Activated naive CD4-positive, alpha-beta T cell treated with anti-CD3 and anti-CD28 coated beads, Interleukin-2, amount 10 ng/mL, durations not matched to agents 7 days and 5 days (primary cell): ENCODE measurements around the gene NUDT9.
"Not testable (repeated sequence)": the region's sequence is repeated elsewhere in the genome, so short reads cannot be mapped to it uniquely, and the experiment has no call there.

Experiments used
- CTCF ChIA-PET: fragments of 350-600 bp; sonication (Branson Sonifier 250); formaldehyde crosslinking; loops from one replicate; lab custom pipeline; 2021; ENCODE audit warnings: antibody characterized with exemption; lab: Charles Lee
- DNase-seq: peaks from one replicate; pipeline ENCODE4 v3.0.0-alpha.2; 2020
- H3K27ac Mint-ChIP-seq: one replicate; pipeline ENCODE4 v1.8.0; 2021; ENCODE audit warnings: mild to moderate bottlenecking, moderate library complexity, mixed read lengths
- H3K27me3 Mint-ChIP-seq: one replicate; pipeline ENCODE4 v1.8.0; 2021; ENCODE audit warnings: mild to moderate bottlenecking, mixed read lengths
- H3K36me3 Mint-ChIP-seq: one replicate; pipeline ENCODE4 v1.8.0; 2021; ENCODE audit warnings: mixed read lengths
- H3K4me1 Mint-ChIP-seq: one replicate; pipeline ENCODE4 v1.8.0; 2021; ENCODE audit warnings: mixed read lengths
- H3K4me3 Mint-ChIP-seq: one replicate; pipeline ENCODE4 v1.8.0; 2021; ENCODE audit warnings: mild to moderate bottlenecking, moderate library complexity, mixed read lengths
- H3K9me3 Mint-ChIP-seq: one replicate; pipeline ENCODE4 v1.8.0; 2021; ENCODE audit warnings: mixed read lengths

NUDT9 gene

GRCh38 chr4:87392183-87392582 is 30.2 kb upstream of the NUDT9 start:
- peaks cover 11% of the 10 kb centered on the region for H3K27me3 Mint-ChIP-seq
- H3K9me3 Mint-ChIP-seq: peaks cover 2% of the 10 kb centered on the region
- CTCF ChIA-PET: interaction anchor here (0.7 to 1.6 kb wide), 4 partner anchors 9 to 401 kb away, joined by 3 to 4 read pairs (median 4); no protein-coding TSS in a partner anchor
- H3K4me3 Mint-ChIP-seq: no peak overlapping the region
- H3K27ac Mint-ChIP-seq: no peak overlapping the region
- no peak for DNase-seq
- H3K36me3 Mint-ChIP-seq: peaks cover 11% of the 10 kb centered on the region
- peaks cover 34% of the 10 kb centered on the region for H3K4me1 Mint-ChIP-seq

DNA sequence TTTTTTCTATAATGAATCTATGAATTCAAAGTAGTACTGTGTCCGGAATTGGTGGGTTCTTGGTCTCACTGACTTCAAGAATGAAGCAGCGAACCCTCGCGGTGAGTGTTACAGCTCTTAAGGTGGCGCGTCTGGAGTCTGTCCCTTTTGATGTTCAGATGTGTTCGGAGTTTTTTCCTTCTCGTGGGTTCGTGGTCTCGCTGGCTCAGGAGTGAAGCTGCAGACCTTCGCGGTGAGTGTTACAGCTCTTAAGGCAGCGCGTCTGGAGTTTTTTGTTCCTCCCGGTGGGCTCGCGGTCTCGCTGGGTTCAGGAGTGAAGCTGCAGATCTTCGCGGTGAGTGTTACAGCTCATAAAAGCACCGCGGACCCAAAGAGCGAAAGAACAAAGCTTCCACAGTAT is 27.3 kb upstream of the NUDT9 start:
- peaks cover 11% of the 10 kb centered on the region for H3K4me1 Mint-ChIP-seq
- H3K27me3 Mint-ChIP-seq: peaks cover 12% of the 10 kb centered on the region
- H3K27ac Mint-ChIP-seq, H3K4me3 Mint-ChIP-seq, DNase-seq, H3K36me3 Mint-ChIP-seq, H3K9me3 Mint-ChIP-seq, CTCF ChIA-PET: not testable (repeated sequence)

DNA sequence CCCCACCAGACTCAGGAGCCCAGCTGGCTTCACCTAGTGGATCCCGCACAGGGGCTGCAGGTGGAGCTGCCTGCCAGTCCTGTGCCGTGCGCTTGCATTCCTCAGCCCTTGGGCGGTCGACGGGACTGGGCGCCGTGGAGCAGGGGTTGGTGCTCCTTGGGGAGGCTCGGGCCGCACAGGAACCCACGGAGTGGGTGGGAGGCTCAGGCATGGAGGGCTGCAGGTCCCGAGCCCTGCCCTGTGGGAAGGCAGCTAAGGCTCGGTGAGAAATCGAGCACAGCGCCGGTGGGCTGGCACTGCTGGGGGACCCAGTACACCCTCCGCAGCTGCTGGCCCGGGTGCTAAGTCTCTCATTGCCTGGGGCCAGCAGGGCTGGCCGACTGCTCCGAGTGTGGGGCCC is 26.5 kb upstream of the NUDT9 start:
- H3K9me3 Mint-ChIP-seq, H3K36me3 Mint-ChIP-seq, H3K4me1 Mint-ChIP-seq, H3K27ac Mint-ChIP-seq, DNase-seq, H3K4me3 Mint-ChIP-seq: not testable (repeated sequence)
- CTCF ChIA-PET: interaction anchor here (1.2 kb wide), 1 partner anchor 7 kb away, joined by 3 read pairs; no protein-coding TSS in a partner anchor
- peaks cover 15% of the 10 kb centered on the region for H3K27me3 Mint-ChIP-seq

DNA sequence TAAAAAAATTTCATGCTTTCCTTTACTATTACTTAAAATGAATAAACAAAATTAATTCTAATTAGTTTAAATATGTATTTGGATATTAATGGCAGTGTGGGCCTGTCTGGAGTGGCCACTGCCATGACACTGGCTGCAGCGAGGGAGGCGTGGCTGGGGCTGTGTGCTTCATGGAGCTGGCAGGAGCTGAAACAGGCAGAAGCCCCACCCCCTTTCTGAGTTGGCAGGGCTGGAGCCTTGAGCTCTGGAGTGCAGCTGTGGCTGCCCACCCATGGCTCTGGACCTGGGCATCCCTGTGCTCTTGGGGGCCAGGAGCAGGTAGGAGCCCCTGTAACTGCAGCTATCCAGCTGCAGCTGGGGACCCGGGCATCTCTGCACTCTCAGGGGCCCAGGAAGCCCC is 23.2 kb upstream of the NUDT9 start:
- Mint-ChIP-seq H3K9me3 (no peaks in the 10 kb centered on the region), H3K4me3 (no peak overlapping the region), H3K27ac (no peak overlapping the region), H3K27me3 (peaks cover 9% of the 10 kb centered on the region), H3K4me1 (peaks cover 2% of the 10 kb centered on the region), H3K36me3 (no peaks in the 10 kb centered on the region)
- DNase-seq: no peak
- CTCF ChIA-PET: interaction anchor here (2.5 kb wide), 1 partner anchor 23 kb away, joined by 8 read pairs; no protein-coding TSS in a partner anchor

DNA sequence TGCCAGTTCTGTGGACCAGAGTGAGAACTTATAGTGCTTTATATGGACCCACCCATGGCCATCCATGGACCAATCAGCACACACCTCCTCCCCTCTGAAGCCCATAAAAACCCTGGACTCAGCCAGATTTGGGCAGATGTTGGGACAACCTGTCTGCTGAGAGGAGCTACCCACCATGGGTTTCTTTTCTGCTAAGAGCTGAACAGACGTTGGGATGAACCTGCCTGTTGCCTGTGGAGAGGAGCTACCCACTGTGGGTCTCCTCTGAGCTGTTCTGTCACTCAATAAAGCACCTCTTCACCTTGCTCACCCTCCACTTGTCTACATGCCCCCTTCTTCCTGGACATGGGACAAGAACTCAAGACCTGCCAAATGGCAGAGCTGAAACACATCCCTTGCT is 22.4 kb upstream of the NUDT9 start:
- CTCF ChIA-PET: no interaction called here
- no peak overlapping the region for H3K4me3 Mint-ChIP-seq
- H3K27ac Mint-ChIP-seq: no peak overlapping the region
- no peaks in the 10 kb centered on the region for H3K36me3 Mint-ChIP-seq
- no peaks in the 10 kb centered on the region for H3K9me3 Mint-ChIP-seq
- peaks cover 8% of the 10 kb centered on the region for H3K27me3 Mint-ChIP-seq
- H3K4me1 Mint-ChIP-seq: peaks cover 2% of the 10 kb centered on the region
- DNase-seq: no peak

DNA sequence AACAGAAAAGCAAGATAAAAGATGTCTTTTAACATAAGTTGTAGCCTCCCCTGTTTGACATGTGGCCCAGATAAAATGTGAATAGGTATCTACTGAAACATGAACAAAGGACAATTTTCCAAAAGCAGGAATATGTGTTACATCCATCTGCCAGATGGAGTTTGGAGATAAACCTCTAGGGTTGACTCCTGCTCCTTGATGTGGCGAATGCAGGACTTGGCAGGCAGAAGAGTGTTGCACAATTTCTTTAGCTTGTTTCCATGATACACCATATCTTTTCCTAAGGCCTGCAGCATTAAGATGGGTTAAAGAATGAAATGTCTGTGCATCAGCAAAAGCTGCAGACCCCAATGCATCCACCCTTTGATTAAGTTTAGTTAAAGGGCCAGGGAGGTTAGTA is 18.6 kb upstream of the NUDT9 start:
- DNase-seq, H3K27ac Mint-ChIP-seq, CTCF ChIA-PET, H3K9me3 Mint-ChIP-seq, H3K36me3 Mint-ChIP-seq, H3K4me3 Mint-ChIP-seq, H3K27me3 Mint-ChIP-seq: not testable (repeated sequence)
- peaks cover 20% of the 10 kb centered on the region for H3K4me1 Mint-ChIP-seq

DNA sequence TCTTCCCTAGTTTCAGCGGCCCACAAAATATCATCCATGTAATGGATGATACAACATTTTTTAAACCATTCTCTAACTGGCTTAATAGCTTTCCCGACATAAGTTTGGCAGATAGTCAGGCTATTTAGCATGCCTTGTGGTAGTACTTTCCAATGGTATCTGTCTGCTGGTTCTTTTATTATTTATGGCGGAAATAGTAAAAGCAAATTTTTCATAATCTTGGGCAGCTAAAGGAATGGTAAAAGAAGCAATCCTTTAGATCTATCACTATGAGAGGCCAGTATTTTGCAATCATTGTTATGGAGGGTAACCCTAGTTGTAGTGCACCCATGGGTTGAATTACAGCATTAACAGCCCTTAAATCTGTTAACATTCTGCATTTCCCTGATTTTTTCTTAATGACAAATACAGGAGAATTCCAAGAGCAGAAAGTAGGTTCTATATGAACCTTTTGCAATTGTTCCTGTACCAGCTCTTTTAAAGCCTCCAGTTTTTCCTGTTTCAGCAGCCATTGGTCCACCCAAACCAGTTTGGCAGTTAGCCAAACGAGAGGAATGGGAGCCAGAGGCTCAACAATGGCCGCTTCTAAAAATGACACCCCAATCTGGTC is 17.1 kb upstream of the NUDT9 start:
- Mint-ChIP-seq H3K4me3 (no peak overlapping the region), H3K27me3 (peaks cover 9% of the 10 kb centered on the region), H3K4me1 (peaks cover 20% of the 10 kb centered on the region), H3K9me3 (no peaks in the 10 kb centered on the region), H3K36me3 (no peaks in the 10 kb centered on the region), H3K27ac (no peak overlapping the region)
- no peak for DNase-seq
- CTCF ChIA-PET: no interaction called here

- Mint-ChIP-seq H3K27ac (no peak overlapping the region), H3K27me3 (peaks cover 15% of the 10 kb centered on the region), H3K36me3 (no peaks in the 10 kb centered on the region), H3K4me3 (no peak overlapping the region), H3K4me1 (peaks cover 20% of the 10 kb centered on the region), H3K9me3 (no peaks in the 10 kb centered on the region)
- DNase-seq: no peak
- CTCF ChIA-PET: interaction anchor here (1.5 kb wide), 1 partner anchor 31 kb away, joined by 4 read pairs; no protein-coding TSS in a partner anchor
Observed at GRCh38 chr4:87406462-87406861, 15.9 kb upstream of the NUDT9 start.

DNA sequence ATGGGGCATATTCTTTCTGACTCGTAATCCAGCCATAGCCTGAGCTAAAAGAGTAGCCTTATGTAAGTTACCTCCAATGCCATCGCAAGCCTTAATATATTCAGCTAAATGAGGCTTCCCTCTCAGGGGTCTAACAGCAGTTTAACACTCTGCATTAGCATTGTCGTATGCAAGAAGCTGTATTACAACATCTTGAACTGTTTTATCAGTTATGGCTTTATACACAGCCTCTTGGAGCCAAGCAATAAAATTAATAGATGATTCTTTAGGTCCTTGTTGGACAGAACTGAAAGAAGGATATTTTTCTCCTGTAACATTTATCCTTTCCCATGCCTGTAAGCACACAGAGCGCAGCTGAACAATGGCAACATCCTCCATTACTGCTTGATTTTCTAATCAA is 15.5 kb upstream of the NUDT9 start:
- H3K27me3 Mint-ChIP-seq: peaks cover 15% of the 10 kb centered on the region

DNA sequence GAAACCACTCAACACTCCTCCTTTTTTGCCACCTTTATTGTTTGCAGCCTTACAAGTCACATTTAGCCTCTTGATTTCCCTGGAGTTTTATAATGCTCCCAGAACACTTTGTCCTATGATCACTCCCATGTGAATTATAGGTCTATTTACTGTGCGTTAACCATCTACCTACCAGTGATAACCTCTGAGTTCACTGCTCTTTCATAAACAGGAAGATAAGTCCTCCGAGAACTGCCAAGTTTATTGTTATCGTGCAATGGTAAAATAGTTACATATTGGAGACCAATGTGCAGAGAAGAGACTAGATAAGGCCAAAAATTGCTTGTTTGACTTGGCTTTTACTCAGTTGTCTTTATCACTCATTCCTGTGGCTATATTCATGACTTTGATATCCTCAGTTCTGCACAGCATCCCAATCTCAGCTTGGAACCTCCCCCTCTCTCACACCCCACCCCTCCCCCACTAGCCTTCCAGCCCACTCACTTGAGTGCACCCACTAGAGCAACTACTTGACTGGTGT is 12.9 kb upstream of the NUDT9 start:
- H3K36me3 Mint-ChIP-seq: no peaks in the 10 kb centered on the region
- H3K9me3 Mint-ChIP-seq: no peaks in the 10 kb centered on the region
- H3K27me3 Mint-ChIP-seq: peaks cover 15% of the 10 kb centered on the region
- H3K4me3 Mint-ChIP-seq: no peak overlapping the region
- no peak for DNase-seq
- H3K27ac Mint-ChIP-seq: no peak overlapping the region
- H3K4me1 Mint-ChIP-seq: peaks cover 20% of the 10 kb centered on the region
- CTCF ChIA-PET: interaction anchor here (0.5 kb wide), 1 partner anchor 77 kb away, joined by 3 read pairs; no protein-coding TSS in a partner anchor

More for the DNA sequence above, 15.5 kb upstream of the NUDT9 start:
- H3K4me1 Mint-ChIP-seq: peaks cover 20% of the 10 kb centered on the region
- CTCF ChIA-PET: interaction anchor here (1.5 kb wide), 1 partner anchor 31 kb away, joined by 4 read pairs; no protein-coding TSS in a partner anchor
- H3K4me3 Mint-ChIP-seq, H3K36me3 Mint-ChIP-seq, H3K9me3 Mint-ChIP-seq, DNase-seq, H3K27ac Mint-ChIP-seq: not testable (repeated sequence)

- Mint-ChIP-seq H3K27ac (no peak overlapping the region), H3K4me3 (no peak overlapping the region), H3K4me1 (peaks cover 20% of the 10 kb centered on the region), H3K27me3 (peaks cover 15% of the 10 kb centered on the region), H3K9me3 (no peaks in the 10 kb centered on the region), H3K36me3 (no peaks in the 10 kb centered on the region)
- no peak for DNase-seq
- CTCF ChIA-PET: interaction anchor here (0.5 kb wide), 1 partner anchor 77 kb away, joined by 3 read pairs; no protein-coding TSS in a partner anchor
Observed at GRCh38 chr4:87410157-87410556, 12.2 kb upstream of the NUDT9 start.

DNA sequence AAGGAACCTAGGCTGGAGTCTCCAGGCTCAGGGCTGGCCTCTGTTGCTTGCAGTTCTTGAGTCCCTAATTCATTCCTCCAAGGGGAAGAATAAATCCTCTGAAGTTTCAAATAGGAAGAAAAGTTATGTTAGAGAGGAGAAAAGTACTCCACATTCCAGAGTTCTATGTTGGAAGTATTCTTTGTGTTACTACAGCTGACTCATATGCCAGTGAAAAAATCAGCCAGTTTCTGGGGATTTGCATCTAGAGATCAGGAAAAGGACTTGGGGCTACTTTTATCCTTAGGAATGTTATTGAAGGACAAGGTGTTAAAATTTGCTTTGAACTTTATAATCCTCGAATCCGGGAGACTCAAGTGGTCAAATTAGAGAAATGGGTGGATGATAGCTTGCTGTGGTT is 11.7 kb upstream of the NUDT9 start:
- Mint-ChIP-seq H3K4me3 (no peak overlapping the region), H3K27ac (no peak overlapping the region), H3K4me1 (peaks cover 20% of the 10 kb centered on the region), H3K27me3 (peaks cover 15% of the 10 kb centered on the region), H3K9me3 (no peaks in the 10 kb centered on the region), H3K36me3 (no peaks in the 10 kb centered on the region)
- CTCF ChIA-PET: no interaction called here
- no peak for DNase-seq

GRCh38 chr4:87414816-87415215 is 7.6 kb upstream of the NUDT9 start:
- H3K27ac Mint-ChIP-seq: no peak overlapping the region
- H3K4me1 Mint-ChIP-seq: no peaks in the 10 kb centered on the region

GRCh38 chr4:87416965-87417364 is 5.4 kb upstream of the NUDT9 start:
- no peaks in the 10 kb centered on the region for H3K36me3 Mint-ChIP-seq
- H3K27me3 Mint-ChIP-seq: peaks cover 1% of the 10 kb centered on the region
- CTCF ChIA-PET: no interaction called here
- H3K4me1 Mint-ChIP-seq: peaks cover 7% of the 10 kb centered on the region
- H3K9me3 Mint-ChIP-seq: peaks cover 2% of the 10 kb centered on the region
- H3K4me3 Mint-ChIP-seq: no peak overlapping the region
- no peak for DNase-seq
- no peak overlapping the region for H3K27ac Mint-ChIP-seq

More at GRCh38 chr4:87414816-87415215, 7.6 kb upstream of the NUDT9 start:
- H3K4me3 Mint-ChIP-seq: no peak overlapping the region
- CTCF ChIA-PET: no interaction called here
- no peaks in the 10 kb centered on the region for H3K36me3 Mint-ChIP-seq
- DNase-seq: no peak
- peaks cover 11% of the 10 kb centered on the region for H3K27me3 Mint-ChIP-seq
- peaks cover 2% of the 10 kb centered on the region for H3K9me3 Mint-ChIP-seq

DNA sequence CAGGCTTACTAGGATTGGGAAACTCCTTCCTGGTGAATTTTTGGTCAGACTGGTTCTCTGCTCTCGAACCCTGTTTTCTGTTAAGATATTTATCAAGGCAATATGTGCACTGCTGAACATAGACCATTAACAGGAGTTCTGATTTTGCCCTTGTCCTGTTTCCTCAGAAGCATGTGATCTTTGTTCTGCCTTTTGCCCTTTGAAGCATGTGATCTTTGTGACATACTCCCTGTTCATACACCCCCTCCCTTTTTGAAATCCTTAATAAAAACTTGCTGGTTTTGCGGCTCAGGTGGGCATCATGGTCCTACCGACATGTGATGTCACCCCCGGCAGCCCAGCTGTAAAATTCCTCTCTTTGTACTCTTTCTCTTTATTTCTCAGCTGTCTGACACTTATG is 4.0 kb upstream of the NUDT9 start:
- CTCF ChIA-PET, H3K9me3 Mint-ChIP-seq, H3K4me3 Mint-ChIP-seq, DNase-seq, H3K27ac Mint-ChIP-seq, H3K36me3 Mint-ChIP-seq, H3K27me3 Mint-ChIP-seq: not testable (repeated sequence)
- peaks cover 14% of the 10 kb centered on the region for H3K4me1 Mint-ChIP-seq
